ENCODE measurements around the gene NAA11. TPM values are rescaled to one million over a fixed set of nuclear protein-coding genes. Genes with fewer than 3 reads are reported as not detected.

NAA11 gene
- total and polyA plus RNA-seq, 7 experiments from 2014 or later = not detected

GRCh38 chr4:79298027-79298426 lies 27.8 kb downstream of the NAA11 start:
- no peaks in the 10 kb centered on the region for H3K9me3 Mint-ChIP-seq
- no peak for DNase-seq
- POLR2A ChIA-PET = no interaction called here

GRCh38 chr4:79297479-79297878 lies 28.4 kb downstream of the NAA11 start:
- no peaks in the 10 kb centered on the region for H3K4me1 Mint-ChIP-seq
- ATAC-seq (no peak), DNase-seq (no peak)
- Histone ChIP-seq H3K9me3 (ENCODE audit: control insufficient read depth in 2 of 3, low read length in 3 of 3) (no peaks in the 10 kb centered on the region), H3K36me3 (ENCODE audit: control insufficient read depth in 2 of 3, insufficient read depth in 3 of 3, low read length in 3 of 3) (no peaks in the 10 kb centered on the region), H3K4me3 (ENCODE audit: low read length) (no peak overlapping the region), H3K27ac (ENCODE audit: low read depth, low read length) (no peak overlapping the region), H3K4me1 (ENCODE audit: control insufficient read depth in 2 of 2, insufficient read depth in 2 of 2, low read length in 2 of 2) (no peaks in the 10 kb centered on the region), H3K27me3 (ENCODE audit: control insufficient read depth in 2 of 2, insufficient read depth in 2 of 2, low read length in 2 of 2) (no peaks in the 10 kb centered on the region)
- intact Hi-C loops (cut with micrococcal nuclease) = no loop called here
- H3K9me3 Mint-ChIP-seq = no peaks in the 10 kb centered on the region
- H3K36me3 Mint-ChIP-seq = no peaks in the 10 kb centered on the region
- ChIA-PET POLR2A (no interaction called here), CTCF (interaction anchor here (0.6 kb wide), 1 partner anchor 1248 kb away, joined by 3 read pairs; no protein-coding TSS in a partner anchor)
- H3K27ac Mint-ChIP-seq = no peak overlapping the region
- peaks cover 0 to 3% (median 0%) of the 10 kb centered on the region in 5 donors for H3K27me3 Mint-ChIP-seq
- H3K4me3 Mint-ChIP-seq = no peak overlapping the region

More at GRCh38 chr4:79298027-79298426, 27.8 kb downstream of the NAA11 start:
- no peaks in the 10 kb centered on the region for H3K9me3 ChIP-seq (ENCODE audit: control insufficient read depth in 2 of 3, low read length in 3 of 3)
- no peak overlapping the region for H3K27ac Mint-ChIP-seq
- CTCF ChIA-PET = no interaction called here
- H3K36me3 Mint-ChIP-seq = no peaks in the 10 kb centered on the region
- no peaks in the 10 kb centered on the region for H3K4me1 Mint-ChIP-seq
- intact Hi-C loops (cut with micrococcal nuclease) = no loop called here
- ATAC-seq = no peak
- peaks cover 0 to 3% (median 0%) of the 10 kb centered on the region in 5 donors for H3K27me3 Mint-ChIP-seq
- H3K4me3 Mint-ChIP-seq = no peak overlapping the region
- no peaks in the 10 kb centered on the region for H3K4me1 ChIP-seq (ENCODE audit: control insufficient read depth in 2 of 2, insufficient read depth in 2 of 2, low read length in 2 of 2)
- H3K27me3 ChIP-seq (ENCODE audit: control insufficient read depth in 2 of 2, insufficient read depth in 2 of 2, low read length in 2 of 2) = no peaks in the 10 kb centered on the region
- H3K36me3 ChIP-seq (ENCODE audit: control insufficient read depth in 2 of 3, insufficient read depth in 3 of 3, low read length in 3 of 3) = no peaks in the 10 kb centered on the region
- no peak overlapping the region for H3K27ac ChIP-seq (ENCODE audit: low read depth, low read length)
- no peak overlapping the region for H3K4me3 ChIP-seq (ENCODE audit: low read length)

- DNase-seq (no peak), ATAC-seq (peak; percentile 34)
- Histone ChIP-seq H3K36me3 (ENCODE audit: control insufficient read depth in 2 of 3, insufficient read depth in 3 of 3, low read length in 3 of 3) (no peaks in the 10 kb centered on the region), H3K27ac (ENCODE audit: low read depth, low read length) (no peak overlapping the region), H3K4me1 (ENCODE audit: control insufficient read depth in 2 of 2, insufficient read depth in 2 of 2, low read length in 2 of 2) (no peaks in the 10 kb centered on the region), H3K9me3 (ENCODE audit: control insufficient read depth in 2 of 3, low read length in 3 of 3) (no peaks in the 10 kb centered on the region), H3K27me3 (ENCODE audit: control insufficient read depth in 2 of 2, insufficient read depth in 2 of 2, low read length in 2 of 2) (no peaks in the 10 kb centered on the region), H3K4me3 (ENCODE audit: low read length) (no peak overlapping the region)
- no peaks in the 10 kb centered on the region for H3K9me3 Mint-ChIP-seq
- H3K27me3 Mint-ChIP-seq = peaks cover 0 to 3% (median 0%) of the 10 kb centered on the region in 5 donors
- no peaks in the 10 kb centered on the region for H3K36me3 Mint-ChIP-seq
- ChIA-PET POLR2A (no interaction called here), CTCF (interaction anchor here (0.6 kb wide), 1 partner anchor 1247 kb away, joined by 3 read pairs; no protein-coding TSS in a partner anchor)
- no peak overlapping the region for H3K27ac Mint-ChIP-seq
- intact Hi-C loops (cut with micrococcal nuclease) = no loop called here
- no peaks in the 10 kb centered on the region for H3K4me1 Mint-ChIP-seq
- H3K4me3 Mint-ChIP-seq = no peak overlapping the region
Observed at GRCh38 chr4:79296768-79297428, 29.0 kb downstream of the NAA11 start.

- peaks cover 0 to 3% (median 0%) of the 10 kb centered on the region in 5 donors for H3K27me3 Mint-ChIP-seq
- Histone ChIP-seq H3K27me3 (ENCODE audit: control insufficient read depth in 2 of 2, insufficient read depth in 2 of 2, low read length in 2 of 2) (no peaks in the 10 kb centered on the region), H3K9me3 (ENCODE audit: control insufficient read depth in 2 of 3, low read length in 3 of 3) (no peaks in the 10 kb centered on the region), H3K4me1 (ENCODE audit: control insufficient read depth in 2 of 2, insufficient read depth in 2 of 2, low read length in 2 of 2) (no peaks in the 10 kb centered on the region), H3K27ac (ENCODE audit: low read depth, low read length) (no peak overlapping the region), H3K4me3 (ENCODE audit: low read length) (no peak overlapping the region), H3K36me3 (ENCODE audit: control insufficient read depth in 2 of 3, insufficient read depth in 3 of 3, low read length in 3 of 3) (no peaks in the 10 kb centered on the region)
- DNase-seq (no peak), ATAC-seq (no peak)
- H3K4me3 Mint-ChIP-seq = no peak overlapping the region
- H3K36me3 Mint-ChIP-seq = no peaks in the 10 kb centered on the region
- ChIA-PET POLR2A (no interaction called here), CTCF (no interaction called here)
- H3K4me1 Mint-ChIP-seq = no peaks in the 10 kb centered on the region
- H3K9me3 Mint-ChIP-seq = no peaks in the 10 kb centered on the region
- H3K27ac Mint-ChIP-seq = no peak overlapping the region
- intact Hi-C loops (cut with micrococcal nuclease) = no loop called here
Observed at GRCh38 chr4:79295086-79295485, 30.8 kb downstream of the NAA11 start.

GRCh38 chr4:79294064-79294463 lies 31.8 kb downstream of the NAA11 start:
- H3K4me1 Mint-ChIP-seq = no peaks in the 10 kb centered on the region
- H3K27me3 Mint-ChIP-seq = peaks cover 0 to 3% (median 0%) of the 10 kb centered on the region in 5 donors
- ChIA-PET CTCF (no interaction called here), POLR2A (no interaction called here)
- H3K27ac Mint-ChIP-seq = no peak overlapping the region
- H3K36me3 Mint-ChIP-seq = no peaks in the 10 kb centered on the region
- H3K36me3 ChIP-seq (ENCODE audit: control insufficient read depth in 2 of 3, insufficient read depth in 3 of 3, low read length in 3 of 3) = no peaks in the 10 kb centered on the region
- DNase-seq (no peak), ATAC-seq (no peak)
- no peaks in the 10 kb centered on the region for H3K9me3 ChIP-seq (ENCODE audit: control insufficient read depth in 2 of 3, low read length in 3 of 3)
- H3K27me3 ChIP-seq (ENCODE audit: control insufficient read depth in 2 of 2, insufficient read depth in 2 of 2, low read length in 2 of 2) = no peaks in the 10 kb centered on the region
- intact Hi-C loops (cut with micrococcal nuclease) = no loop called here
- H3K4me3 Mint-ChIP-seq = no peak overlapping the region
- no peak overlapping the region for H3K27ac ChIP-seq (ENCODE audit: low read depth, low read length)
- H3K9me3 Mint-ChIP-seq = no peaks in the 10 kb centered on the region
- no peak overlapping the region for H3K4me3 ChIP-seq (ENCODE audit: low read length)
- no peaks in the 10 kb centered on the region for H3K4me1 ChIP-seq (ENCODE audit: control insufficient read depth in 2 of 2, insufficient read depth in 2 of 2, low read length in 2 of 2)

GRCh38 chr4:79292008-79292407 lies 33.9 kb downstream of the NAA11 start:
- Histone ChIP-seq H3K4me3 (ENCODE audit: low read length) (no peak overlapping the region), H3K36me3 (ENCODE audit: control insufficient read depth in 2 of 3, insufficient read depth in 3 of 3, low read length in 3 of 3) (no peaks in the 10 kb centered on the region), H3K9me3 (ENCODE audit: control insufficient read depth in 2 of 3, low read length in 3 of 3) (no peaks in the 10 kb centered on the region), H3K4me1 (ENCODE audit: control insufficient read depth in 2 of 2, insufficient read depth in 2 of 2, low read length in 2 of 2) (no peaks in the 10 kb centered on the region), H3K27me3 (ENCODE audit: control insufficient read depth in 2 of 2, insufficient read depth in 2 of 2, low read length in 2 of 2) (no peaks in the 10 kb centered on the region), H3K27ac (ENCODE audit: low read depth, low read length) (no peak overlapping the region)
- no peak overlapping the region for H3K4me3 Mint-ChIP-seq
- H3K27me3 Mint-ChIP-seq = peaks cover 0 to 3% (median 0%) of the 10 kb centered on the region in 5 donors
- ChIA-PET CTCF (no interaction called here), POLR2A (no interaction called here)
- no peaks in the 10 kb centered on the region for H3K9me3 Mint-ChIP-seq
- no peak for ATAC-seq
- no peaks in the 10 kb centered on the region for H3K36me3 Mint-ChIP-seq
- no peak overlapping the region for H3K27ac Mint-ChIP-seq
- H3K4me1 Mint-ChIP-seq = no peaks in the 10 kb centered on the region
- no peak for DNase-seq
- intact Hi-C loops (cut with micrococcal nuclease) = no loop called here

GRCh38 chr4:79290376-79290775 lies 35.5 kb downstream of the NAA11 start:
- DNase-seq (no peak), ATAC-seq (no peak)
- ChIA-PET CTCF (no interaction called here), POLR2A (no interaction called here)
- H3K27me3 ChIP-seq (ENCODE audit: control insufficient read depth in 2 of 2, insufficient read depth in 2 of 2, low read length in 2 of 2) = no peaks in the 10 kb centered on the region
- no peak overlapping the region for H3K27ac ChIP-seq (ENCODE audit: low read depth, low read length)
- H3K27me3 Mint-ChIP-seq = peaks cover 0 to 3% (median 0%) of the 10 kb centered on the region in 5 donors
- H3K36me3 Mint-ChIP-seq = no peaks in the 10 kb centered on the region
- intact Hi-C loops (cut with micrococcal nuclease) = no loop called here
- no peak overlapping the region for H3K27ac Mint-ChIP-seq
- H3K4me3 ChIP-seq (ENCODE audit: low read length) = no peak overlapping the region
- no peaks in the 10 kb centered on the region for H3K4me1 Mint-ChIP-seq
- H3K36me3 ChIP-seq (ENCODE audit: control insufficient read depth in 2 of 3, insufficient read depth in 3 of 3, low read length in 3 of 3) = no peaks in the 10 kb centered on the region
- H3K9me3 Mint-ChIP-seq = no peaks in the 10 kb centered on the region
- H3K4me3 Mint-ChIP-seq = no peak overlapping the region
- H3K4me1 ChIP-seq (ENCODE audit: control insufficient read depth in 2 of 2, insufficient read depth in 2 of 2, low read length in 2 of 2) = no peaks in the 10 kb centered on the region
- no peaks in the 10 kb centered on the region for H3K9me3 ChIP-seq (ENCODE audit: control insufficient read depth in 2 of 3, low read length in 3 of 3)

Data from naive thymus-derived CD4-positive, alpha-beta T cell (primary cell).